Fibroblast of villous mesenchyme (primary cell): ENCODE data around the gene OSBP2. TPM values are rescaled to one million over a fixed set of nuclear protein-coding genes. Genes with fewer than 3 reads are reported as not detected.
A peak's percentile ranks its signal among the peaks of the same experiment; 100 is the strongest.

ENCODE experiments used
- DNase-seq: peaks from one replicate; pipeline ENCODE4 v3.0.0-alpha.2; 2010; ENCODE audit warnings: low read depth
- H3K4me3 ChIP-seq: 2 replicates; pipeline ENCODE4 v1.5.1; 2011; ENCODE audit warnings: low read depth, mild to moderate bottlenecking, low read length
- total RNA-seq: library from RNA; depleted of rRNA; stranded (reverse); fragments of >200 nt; gene quantifications from 2 replicates; pipeline ENCODE4 v1.2.3, GENCODE V29; 2012
- TF ChIP-seq, protein P1 (sequence below): IDR thresholded peaks from 2 replicates; pipeline ENCODE4 v1.5.1; 2012; ENCODE audit warnings: low read depth, mild to moderate bottlenecking, low read length; ENCODE audit not compliant: insufficient read depth

OSBP2 gene
- total RNA-seq, 1 donor: 0.43 TPM

DNA sequence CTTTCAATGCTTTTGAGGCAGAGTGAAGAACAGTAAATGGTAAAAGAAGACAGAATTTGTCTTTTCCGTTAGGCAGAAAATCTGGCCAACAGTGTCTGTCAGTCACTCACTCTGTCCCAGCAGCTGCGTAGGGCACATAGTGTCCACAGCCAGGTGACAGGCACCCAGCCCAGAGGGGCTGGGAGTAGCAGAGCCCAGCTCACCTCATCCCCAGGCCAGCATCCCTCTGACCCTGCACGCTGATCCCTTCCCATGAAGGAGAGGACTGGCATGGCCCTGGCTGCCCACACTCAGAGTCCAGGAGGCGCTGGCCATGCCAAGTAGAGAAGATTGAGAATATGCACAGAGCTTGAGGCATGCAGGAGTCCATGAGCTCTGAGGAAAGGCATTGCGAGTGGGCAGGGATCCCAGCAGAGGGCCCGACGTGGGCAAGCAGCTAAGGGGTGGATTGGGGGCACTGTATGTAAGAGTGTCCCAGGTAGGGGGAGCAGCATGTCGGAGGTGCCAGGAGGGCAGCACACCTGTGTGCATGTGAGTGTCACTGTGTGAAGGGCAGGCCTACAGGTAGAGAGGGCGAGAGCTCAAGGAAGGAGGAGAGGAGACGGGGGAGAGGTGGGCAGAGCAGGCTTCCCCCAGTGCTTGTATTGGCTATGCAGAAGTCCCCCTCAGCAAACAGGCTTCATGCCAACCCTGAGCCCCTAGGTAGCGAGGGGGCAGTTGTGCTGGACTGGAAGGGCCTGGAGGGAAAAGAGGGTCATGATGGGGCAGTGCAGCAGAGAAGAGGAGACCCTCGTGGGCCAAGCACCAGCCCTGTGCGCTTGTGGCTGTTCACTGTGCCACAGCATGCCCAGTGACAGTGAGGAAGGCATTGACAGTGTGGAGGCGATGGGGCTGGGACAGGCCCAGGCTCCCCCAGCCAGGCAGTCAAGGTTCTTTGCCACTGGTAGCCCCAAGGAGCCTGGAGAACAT, 133.8 kb downstream of the OSBP2 start:
- DNase-seq: no peak
- TF ChIP-seq, protein P1, sequence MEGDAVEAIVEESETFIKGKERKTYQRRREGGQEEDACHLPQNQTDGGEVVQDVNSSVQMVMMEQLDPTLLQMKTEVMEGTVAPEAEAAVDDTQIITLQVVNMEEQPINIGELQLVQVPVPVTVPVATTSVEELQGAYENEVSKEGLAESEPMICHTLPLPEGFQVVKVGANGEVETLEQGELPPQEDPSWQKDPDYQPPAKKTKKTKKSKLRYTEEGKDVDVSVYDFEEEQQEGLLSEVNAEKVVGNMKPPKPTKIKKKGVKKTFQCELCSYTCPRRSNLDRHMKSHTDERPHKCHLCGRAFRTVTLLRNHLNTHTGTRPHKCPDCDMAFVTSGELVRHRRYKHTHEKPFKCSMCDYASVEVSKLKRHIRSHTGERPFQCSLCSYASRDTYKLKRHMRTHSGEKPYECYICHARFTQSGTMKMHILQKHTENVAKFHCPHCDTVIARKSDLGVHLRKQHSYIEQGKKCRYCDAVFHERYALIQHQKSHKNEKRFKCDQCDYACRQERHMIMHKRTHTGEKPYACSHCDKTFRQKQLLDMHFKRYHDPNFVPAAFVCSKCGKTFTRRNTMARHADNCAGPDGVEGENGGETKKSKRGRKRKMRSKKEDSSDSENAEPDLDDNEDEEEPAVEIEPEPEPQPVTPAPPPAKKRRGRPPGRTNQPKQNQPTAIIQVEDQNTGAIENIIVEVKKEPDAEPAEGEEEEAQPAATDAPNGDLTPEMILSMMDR: no peak
- H3K4me3 ChIP-seq: no peak overlapping the region

DNA sequence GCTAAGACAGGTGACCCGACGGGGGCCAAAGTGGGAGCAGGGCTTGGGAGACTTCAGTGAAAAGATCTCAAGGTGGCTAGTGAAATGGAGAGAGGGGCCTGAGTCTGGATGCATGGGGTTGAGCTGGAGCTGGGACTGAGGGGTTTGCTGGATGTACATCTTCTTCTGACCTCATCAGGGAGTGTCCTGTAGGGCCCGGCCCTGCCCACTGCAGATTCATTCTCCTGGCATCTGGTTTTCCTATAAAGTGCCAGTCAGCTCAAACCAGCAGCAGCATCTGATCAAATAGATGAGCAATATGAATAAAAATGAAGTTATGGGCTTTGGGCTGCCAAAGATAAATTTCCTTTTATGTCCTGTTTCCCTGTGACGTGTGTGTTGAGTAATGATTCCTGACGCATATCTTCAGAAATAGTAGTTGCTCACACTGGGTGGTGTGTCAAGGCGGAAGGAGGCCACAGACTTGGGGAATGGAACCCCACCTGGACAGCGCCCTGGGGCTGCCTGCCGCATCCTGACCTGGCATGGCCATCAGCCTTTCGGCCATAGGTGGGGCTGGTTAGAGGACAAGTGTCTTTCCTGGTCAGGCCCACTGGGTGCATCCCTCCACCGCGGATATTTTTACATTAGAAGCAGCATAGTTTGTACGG, 135.4 kb downstream of the OSBP2 start:
- peak; percentile 70 for DNase-seq
- H3K4me3 ChIP-seq: no peak overlapping the region
- TF ChIP-seq, protein P1: no peak

DNA sequence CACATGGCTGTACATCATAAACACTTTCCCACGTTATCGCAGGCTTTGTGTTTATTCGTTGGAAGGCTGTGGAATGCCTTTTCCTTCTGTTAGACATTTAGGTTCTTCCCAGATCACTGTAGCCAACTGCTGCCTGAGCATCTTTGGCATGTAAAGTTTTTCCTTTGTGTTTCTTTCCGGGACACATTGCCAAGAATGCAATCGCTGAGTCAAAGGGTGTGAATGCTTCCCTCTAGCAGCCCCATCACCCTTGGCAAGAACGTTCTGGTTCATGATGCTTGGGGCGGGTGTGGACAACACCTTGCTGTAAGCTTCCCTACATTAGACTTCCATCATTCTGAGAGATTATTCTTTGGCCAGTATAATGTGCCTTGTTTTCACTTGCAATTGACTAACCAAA, 136.2 kb downstream of the OSBP2 start:
- DNase-seq: peak; percentile 59
- no peak overlapping the region for H3K4me3 ChIP-seq
- TF ChIP-seq, protein P1: no peak

DNA sequence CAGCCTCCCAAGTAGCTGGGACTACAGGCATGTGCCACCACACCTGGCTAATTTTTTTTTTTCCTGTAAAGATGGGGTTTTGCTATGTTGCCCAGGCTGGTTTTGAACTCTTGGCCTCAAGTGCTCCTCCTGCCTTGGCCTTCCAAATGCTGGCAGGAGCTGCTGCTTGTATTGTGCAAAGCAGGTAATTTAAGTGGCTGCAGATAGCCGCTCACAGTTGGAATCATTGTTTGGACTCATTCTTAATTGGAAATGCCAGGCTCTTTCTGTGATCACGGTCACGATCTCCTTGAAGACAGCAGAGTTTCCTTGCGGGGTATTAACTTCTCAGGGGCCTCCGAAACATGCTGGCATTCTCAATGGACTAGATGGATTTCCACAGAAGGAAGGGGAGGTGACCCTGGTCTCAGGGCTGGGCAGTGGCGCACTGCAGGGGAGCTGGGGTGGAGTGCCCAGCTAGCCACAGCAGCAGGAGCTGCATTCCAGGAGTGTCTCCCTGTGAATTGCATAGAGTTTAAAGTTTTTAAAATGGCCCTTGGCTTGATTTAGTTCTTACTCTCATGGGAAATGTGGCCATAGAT, 137.8 kb downstream of the OSBP2 start:
- H3K4me3 ChIP-seq: no peak overlapping the region
- TF ChIP-seq, protein P1: no peak
- DNase-seq: no peak

DNA sequence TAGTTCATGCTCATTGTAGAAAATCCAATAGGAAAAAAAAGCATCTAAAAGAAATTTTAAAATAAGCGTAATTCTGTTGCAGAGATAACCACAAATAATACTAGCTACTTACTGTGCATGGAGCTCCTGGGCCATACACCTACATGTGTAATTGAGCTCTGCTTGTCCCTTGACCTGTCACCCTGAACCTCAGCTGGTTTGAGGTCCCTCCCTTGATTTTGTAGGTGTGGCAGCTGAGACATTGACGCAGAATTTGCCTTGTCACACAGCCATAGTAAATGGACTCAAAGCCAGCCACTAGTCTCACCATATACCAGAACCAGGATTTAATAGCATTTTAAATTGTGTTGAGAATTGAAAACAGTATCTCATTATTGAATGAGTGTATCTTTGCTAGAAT, 138.6 kb downstream of the OSBP2 start:
- no peak overlapping the region for H3K4me3 ChIP-seq
- TF ChIP-seq, protein P1: no peak
- DNase-seq: no peak

DNA sequence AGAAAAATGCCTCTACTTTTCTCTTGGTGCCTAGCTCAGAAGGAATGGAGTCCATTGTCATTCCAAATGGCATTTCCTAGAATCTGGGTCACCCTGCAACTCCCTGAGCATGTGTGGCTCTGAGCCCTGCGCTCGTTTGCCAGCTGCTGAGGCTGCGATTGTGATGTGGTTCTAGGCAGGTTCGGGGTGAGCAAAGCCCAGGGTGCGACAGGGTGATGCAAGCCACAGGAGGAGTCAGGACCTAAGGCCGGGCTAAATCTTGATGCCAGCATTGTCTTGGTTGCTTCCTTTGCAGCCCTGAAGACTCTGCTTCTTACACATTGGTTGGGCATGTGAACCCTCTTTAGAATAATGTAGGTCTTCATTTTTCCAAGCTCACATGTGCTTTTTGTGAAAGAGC, 142.9 kb downstream of the OSBP2 start:
- TF ChIP-seq, protein P1: no peak
- no peak overlapping the region for H3K4me3 ChIP-seq
- no peak for DNase-seq
